ENCODE measurements around the gene CMTM2.

GRCh38 chr16:66616592-66616991 is 37.3 kb downstream of the CMTM2 start:
- TF ChIP-seq, protein P1, sequence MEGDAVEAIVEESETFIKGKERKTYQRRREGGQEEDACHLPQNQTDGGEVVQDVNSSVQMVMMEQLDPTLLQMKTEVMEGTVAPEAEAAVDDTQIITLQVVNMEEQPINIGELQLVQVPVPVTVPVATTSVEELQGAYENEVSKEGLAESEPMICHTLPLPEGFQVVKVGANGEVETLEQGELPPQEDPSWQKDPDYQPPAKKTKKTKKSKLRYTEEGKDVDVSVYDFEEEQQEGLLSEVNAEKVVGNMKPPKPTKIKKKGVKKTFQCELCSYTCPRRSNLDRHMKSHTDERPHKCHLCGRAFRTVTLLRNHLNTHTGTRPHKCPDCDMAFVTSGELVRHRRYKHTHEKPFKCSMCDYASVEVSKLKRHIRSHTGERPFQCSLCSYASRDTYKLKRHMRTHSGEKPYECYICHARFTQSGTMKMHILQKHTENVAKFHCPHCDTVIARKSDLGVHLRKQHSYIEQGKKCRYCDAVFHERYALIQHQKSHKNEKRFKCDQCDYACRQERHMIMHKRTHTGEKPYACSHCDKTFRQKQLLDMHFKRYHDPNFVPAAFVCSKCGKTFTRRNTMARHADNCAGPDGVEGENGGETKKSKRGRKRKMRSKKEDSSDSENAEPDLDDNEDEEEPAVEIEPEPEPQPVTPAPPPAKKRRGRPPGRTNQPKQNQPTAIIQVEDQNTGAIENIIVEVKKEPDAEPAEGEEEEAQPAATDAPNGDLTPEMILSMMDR (IDR thresholded peaks at IDR 0.05 in 2 of 3, conservative IDR thresholded peaks at IDR 0.05 in 1 of 3; ENCODE audit: insufficient read depth in 2 of 3, low read depth in 1 of 3, low read length in 3 of 3) = no peak
- TF ChIP-seq KLF1 (tag; IDR thresholded peaks at IDR 0.05) (no peak), SPI1 (IDR thresholded peaks at IDR 0.05; ENCODE audit: borderline replicate concordance, low read depth, low read length) (no peak), FOXJ3 (CRISPR knock-in tag; IDR thresholded peaks at IDR 0.05) (no peak), MTA2 (IDR thresholded peaks at IDR 0.05; ENCODE audit: low read depth) (no peak), CBX2 (IDR thresholded peaks at IDR 0.05; ENCODE audit: insufficient read depth, low read length, poor library complexity, severe bottlenecking) (no peak), ZNF436 (CRISPR knock-in tag; IDR thresholded peaks at IDR 0.05) (no peak), TOE1 (IDR thresholded peaks at IDR 0.05; ENCODE audit: borderline replicate concordance) (no peak), TOE1 (CRISPR knock-in tag; IDR thresholded peaks at IDR 0.05; ENCODE audit: borderline replicate concordance, low read depth) (no peak)

Data from K562 (cell line).